ENCODE measurements around the gene CACNA1H.

The CACNA1H gene

DNA sequence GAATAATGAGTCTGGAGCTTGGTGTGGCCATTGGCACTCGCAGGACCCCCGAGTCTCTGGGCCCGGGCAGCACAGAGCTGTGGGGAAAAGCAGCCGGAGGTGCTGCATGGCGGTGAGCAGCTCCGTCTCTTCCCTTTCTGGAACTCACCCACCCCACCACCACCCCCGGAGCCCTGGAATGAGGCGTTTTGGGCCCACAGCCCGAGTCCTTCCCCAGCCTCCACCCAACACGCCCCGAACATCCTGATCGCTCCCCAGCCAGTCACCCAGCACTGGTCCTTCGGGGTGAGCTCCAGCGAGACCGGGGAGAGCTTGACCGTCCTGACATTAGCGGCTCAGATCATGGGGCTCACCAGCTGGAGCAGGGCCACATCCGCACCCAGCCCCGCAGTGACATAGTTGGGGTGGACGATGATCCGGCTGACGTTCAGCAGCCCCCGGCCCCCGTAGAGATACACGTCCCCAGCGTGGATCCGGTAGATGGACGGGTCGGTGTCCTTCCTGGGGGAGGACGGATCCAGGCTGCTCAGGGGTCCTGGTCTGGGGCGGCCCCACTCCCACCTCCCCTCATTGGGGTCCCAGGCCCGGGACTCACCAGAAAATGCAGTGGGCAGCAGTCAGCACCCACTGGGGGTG is 109.4 kb downstream of the CACNA1H start:
- H3K4me3 ChIP-seq (ENCODE audit: low read depth, low read length): no peak overlapping the region
- no peak for DNase-seq (ENCODE audit: low read depth)
- TF ChIP-seq, protein P1, sequence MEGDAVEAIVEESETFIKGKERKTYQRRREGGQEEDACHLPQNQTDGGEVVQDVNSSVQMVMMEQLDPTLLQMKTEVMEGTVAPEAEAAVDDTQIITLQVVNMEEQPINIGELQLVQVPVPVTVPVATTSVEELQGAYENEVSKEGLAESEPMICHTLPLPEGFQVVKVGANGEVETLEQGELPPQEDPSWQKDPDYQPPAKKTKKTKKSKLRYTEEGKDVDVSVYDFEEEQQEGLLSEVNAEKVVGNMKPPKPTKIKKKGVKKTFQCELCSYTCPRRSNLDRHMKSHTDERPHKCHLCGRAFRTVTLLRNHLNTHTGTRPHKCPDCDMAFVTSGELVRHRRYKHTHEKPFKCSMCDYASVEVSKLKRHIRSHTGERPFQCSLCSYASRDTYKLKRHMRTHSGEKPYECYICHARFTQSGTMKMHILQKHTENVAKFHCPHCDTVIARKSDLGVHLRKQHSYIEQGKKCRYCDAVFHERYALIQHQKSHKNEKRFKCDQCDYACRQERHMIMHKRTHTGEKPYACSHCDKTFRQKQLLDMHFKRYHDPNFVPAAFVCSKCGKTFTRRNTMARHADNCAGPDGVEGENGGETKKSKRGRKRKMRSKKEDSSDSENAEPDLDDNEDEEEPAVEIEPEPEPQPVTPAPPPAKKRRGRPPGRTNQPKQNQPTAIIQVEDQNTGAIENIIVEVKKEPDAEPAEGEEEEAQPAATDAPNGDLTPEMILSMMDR (IDR thresholded peaks at IDR 0.05; ENCODE audit: low read depth, low read length): no peak
- TF ChIP-seq MAX (IDR thresholded peaks at IDR 0.05; ENCODE audit: low read depth, low read length) (no peak), MYC (IDR thresholded peaks at IDR 0.05; ENCODE audit: low read depth, low read length) (no peak), POLR2A (IDR thresholded peaks at IDR 0.05; ENCODE audit: extremely low read depth, insufficient read length) (no peak)

DNA sequence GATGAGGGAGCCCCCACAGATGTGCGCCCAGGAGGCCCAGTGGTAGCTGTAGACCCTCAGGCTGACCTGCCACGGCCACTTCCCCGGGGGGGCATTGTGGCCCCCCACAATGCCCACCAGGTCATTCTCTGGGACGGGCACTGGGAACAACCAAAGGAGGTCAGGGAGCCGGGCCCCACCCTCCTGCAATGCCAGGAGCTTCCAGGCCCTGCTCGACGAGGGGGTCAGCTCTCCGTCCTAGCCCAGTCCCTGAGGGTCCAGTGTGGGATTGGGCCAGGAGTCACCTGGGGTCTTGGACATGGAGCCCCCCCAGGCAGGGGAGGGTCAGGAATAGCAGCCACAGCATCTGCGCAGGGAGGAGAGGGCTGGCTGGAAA is 109.9 kb downstream of the CACNA1H start:
- no peak overlapping the region for H3K4me3 ChIP-seq (ENCODE audit: low read depth, low read length)
- TF ChIP-seq MYC (IDR thresholded peaks at IDR 0.05; ENCODE audit: low read depth, low read length) (no peak), POLR2A (IDR thresholded peaks at IDR 0.05; ENCODE audit: extremely low read depth, insufficient read length) (no peak), MAX (IDR thresholded peaks at IDR 0.05; ENCODE audit: low read depth, low read length) (no peak)
- TF ChIP-seq, protein P1 (IDR thresholded peaks at IDR 0.05; ENCODE audit: low read depth, low read length): no peak
- DNase-seq (ENCODE audit: low read depth): no peak

GRCh38 chr16:1263591-1264344 is 110.9 kb downstream of the CACNA1H start:
- DNase-seq (ENCODE audit: low read depth): no peak
- no peak for TF ChIP-seq MYC (IDR thresholded peaks at IDR 0.05; ENCODE audit: low read depth, low read length)
- no peak for TF ChIP-seq POLR2A (IDR thresholded peaks at IDR 0.05; ENCODE audit: extremely low read depth, insufficient read length)
- no peak for TF ChIP-seq MAX (IDR thresholded peaks at IDR 0.05; ENCODE audit: low read depth, low read length)
- TF ChIP-seq, protein P1 (IDR thresholded peaks at IDR 0.05; ENCODE audit: low read depth, low read length): no peak
- no peak overlapping the region for H3K4me3 ChIP-seq (ENCODE audit: low read depth, low read length)

DNA sequence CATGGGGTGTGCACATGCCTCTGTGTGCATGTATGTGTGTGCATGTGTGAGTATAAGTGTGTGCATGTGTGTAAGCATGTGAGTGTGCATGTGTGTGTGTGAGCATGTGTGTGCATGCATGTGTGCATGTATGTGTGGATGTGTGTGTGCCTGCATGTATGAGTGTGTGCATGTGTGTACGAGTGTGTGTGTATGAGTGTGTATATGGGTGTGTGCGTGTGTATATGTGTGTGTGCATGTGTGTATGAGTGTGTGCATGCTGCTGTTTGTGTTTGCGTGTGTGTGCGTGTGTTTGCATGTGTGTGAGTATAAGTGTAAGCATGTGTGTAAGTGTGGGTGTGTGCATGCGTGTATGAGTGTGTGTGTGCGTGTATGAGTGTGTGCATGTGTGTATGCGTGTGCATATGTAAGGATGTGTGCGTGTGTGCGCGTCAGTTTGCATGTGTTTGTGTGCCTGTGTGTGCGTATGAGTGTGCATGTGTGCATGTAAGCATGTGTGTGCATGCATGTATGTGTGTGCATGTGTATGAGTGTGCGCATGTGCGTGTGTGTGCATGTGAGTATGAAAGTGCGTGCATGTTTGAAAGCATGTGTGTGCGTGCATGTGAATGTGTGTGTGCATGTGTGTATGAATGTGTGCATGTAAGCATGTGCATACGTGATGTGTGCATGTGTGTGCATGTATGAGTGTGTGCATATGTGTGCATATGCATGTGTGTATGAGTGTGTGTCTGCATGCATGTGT is 111.6 kb downstream of the CACNA1H start:
- no peak for DNase-seq (ENCODE audit: low read depth)
- no peak overlapping the region for H3K4me3 ChIP-seq (ENCODE audit: low read depth, low read length)
- no peak for TF ChIP-seq MYC (IDR thresholded peaks at IDR 0.05; ENCODE audit: low read depth, low read length)
- TF ChIP-seq POLR2A (IDR thresholded peaks at IDR 0.05; ENCODE audit: extremely low read depth, insufficient read length): no peak
- no peak for TF ChIP-seq MAX (IDR thresholded peaks at IDR 0.05; ENCODE audit: low read depth, low read length)
- TF ChIP-seq, protein P1 (IDR thresholded peaks at IDR 0.05; ENCODE audit: low read depth, low read length): no peak

DNA sequence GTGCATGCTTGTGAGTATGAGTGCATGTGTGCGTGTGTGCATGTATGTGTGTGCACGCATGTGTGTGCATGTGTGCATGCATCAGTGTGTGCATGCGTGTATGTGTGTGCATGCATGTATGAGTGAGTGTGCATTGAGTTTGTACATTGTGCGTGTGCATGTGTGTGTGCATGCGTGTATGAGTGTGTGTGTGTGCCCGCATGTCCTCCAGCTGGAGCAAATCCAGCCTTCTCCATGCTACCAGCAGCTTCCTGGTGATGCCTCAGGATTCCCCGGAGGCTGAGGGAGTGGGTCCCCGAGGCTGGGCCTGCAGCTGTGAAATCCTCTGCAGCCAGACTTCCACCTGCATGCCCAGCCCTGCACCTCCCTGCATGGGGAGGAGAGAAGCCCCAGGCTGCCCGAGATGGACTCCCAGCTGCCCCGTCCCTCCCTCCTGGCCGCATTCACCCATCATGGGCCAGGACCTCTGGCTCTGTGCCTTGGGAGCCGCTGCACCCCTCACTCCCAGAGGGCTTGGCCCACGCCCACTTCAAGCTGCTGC is 112.3 kb downstream of the CACNA1H start:
- no peak for TF ChIP-seq MYC (IDR thresholded peaks at IDR 0.05; ENCODE audit: low read depth, low read length)
- TF ChIP-seq MAX (IDR thresholded peaks at IDR 0.05; ENCODE audit: low read depth, low read length): no peak
- TF ChIP-seq POLR2A (IDR thresholded peaks at IDR 0.05; ENCODE audit: extremely low read depth, insufficient read length): no peak
- TF ChIP-seq, protein P1 (IDR thresholded peaks at IDR 0.05; ENCODE audit: low read depth, low read length): no peak
- no peak overlapping the region for H3K4me3 ChIP-seq (ENCODE audit: low read depth, low read length)
- DNase-seq (ENCODE audit: low read depth): no peak
